Left ventricle myocardium superior (tissue), 1 donor: ENCODE measurements around the gene MAD2L2. TPM values are rescaled to one million over a fixed set of nuclear protein-coding genes. Genes with fewer than 3 reads are reported as not detected.
"Not testable (repeated sequence)": the region's sequence is repeated elsewhere in the genome, so short reads cannot be mapped to it uniquely, and the experiment has no call there.

Experiments used
- ATAC-seq: fragments of 200-7000 bp; cut with Tn5 transposase; one replicate; pipeline ENCODE4 v1.9.1; 2020; ENCODE audit warnings: mild to moderate bottlenecking, moderate library complexity
- DNase-seq: peaks from one replicate; pipeline ENCODE4 v3.0.0-alpha.2; 2020
- intact Hi-C: fragments of 100-400 bp; cut with micrococcal nuclease; formaldehyde crosslinking; loops from one replicate; pipeline ENCODE4 v1.11.0; 2022
- total RNA-seq: library from RNA; stranded (reverse); fragmentation: NEBNext Ultra II Directional; extraction: Animal tissue kit (Norgen Biotek cat#: 25700); gene quantifications from one replicate; pipeline ENCODE4 v1.2.1, GENCODE V29; 2021
- donor health status: DM: no; HTN: yes; CAD: no; lungs with severe emphysema.

MAD2L2 gene
- total RNA-seq, 1 donor from 2014 or later: 21.8 TPM

DNA sequence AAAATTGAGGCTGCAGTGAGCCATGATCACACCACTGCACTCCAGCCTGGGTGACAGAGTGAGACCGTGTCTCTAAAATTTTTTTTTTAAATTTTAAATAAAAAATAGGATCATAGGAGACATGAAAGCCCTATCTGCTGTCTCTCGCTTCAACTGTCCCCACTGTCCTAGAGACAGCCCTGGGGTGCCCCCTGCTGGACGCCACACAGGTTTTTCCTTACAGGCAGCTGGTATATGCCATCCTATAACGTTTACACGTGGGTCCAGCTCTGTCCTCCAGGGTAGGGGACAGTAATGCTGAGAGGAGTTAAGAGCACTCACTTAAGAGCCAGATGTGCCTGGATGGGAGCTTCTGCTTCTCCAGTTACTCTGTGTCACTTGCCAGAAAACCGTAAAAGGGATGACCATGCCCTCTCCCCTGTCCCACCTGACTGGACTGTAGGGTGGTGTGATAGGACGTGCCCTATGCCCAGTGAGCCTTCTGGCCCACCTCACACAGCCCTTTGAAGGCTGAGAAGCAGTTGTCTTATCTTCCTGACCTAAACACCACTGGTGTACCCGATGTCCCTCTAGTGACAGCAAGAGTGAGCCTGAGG, 35.2 kb downstream of the MAD2L2 start:
- DNase-seq: peak; percentile 86
- peak; percentile 42 for ATAC-seq
- intact Hi-C loops: no loop called here

DNA sequence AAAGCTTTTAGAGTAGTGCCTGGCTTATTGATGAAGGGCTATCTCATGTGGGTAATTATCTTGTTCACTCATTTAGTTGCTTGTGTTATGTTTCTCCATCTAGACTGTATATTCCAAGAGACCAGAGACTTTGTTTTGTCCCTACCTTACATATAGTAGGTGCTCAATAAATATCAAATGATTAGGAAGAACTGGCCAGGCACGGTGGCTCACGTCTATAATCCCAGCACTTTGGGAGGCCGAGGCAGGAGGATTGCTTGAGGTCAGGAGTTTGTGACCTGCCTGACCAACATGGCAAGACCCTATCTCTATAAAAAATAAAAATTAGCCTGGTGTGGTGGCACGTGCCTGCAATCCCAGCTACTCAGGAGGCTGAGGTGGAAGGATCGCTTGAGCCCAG, 35.7 kb downstream of the MAD2L2 start:
- ATAC-seq: no peak
- intact Hi-C loops: no loop called here
- no peak for DNase-seq

DNA sequence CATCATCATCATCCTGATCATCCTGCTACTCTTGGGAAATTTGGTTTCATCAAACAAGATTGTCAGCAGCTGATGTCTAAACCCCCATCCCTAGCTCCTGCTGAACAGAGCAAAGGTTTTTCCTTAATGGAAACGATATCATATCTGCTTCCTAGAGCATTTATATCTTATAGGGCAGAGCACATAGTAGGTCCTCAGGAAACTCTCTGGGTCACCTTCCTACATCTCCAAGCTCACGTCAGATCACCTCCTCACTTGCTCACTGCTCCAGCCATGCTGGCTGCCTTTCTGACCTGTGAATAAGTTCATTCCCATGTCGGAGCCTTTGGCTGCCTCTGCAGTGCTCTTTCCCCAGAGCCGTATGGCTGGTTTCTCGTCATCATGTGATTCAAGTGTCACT, 37.2 kb downstream of the MAD2L2 start:
- DNase-seq (no peak), ATAC-seq (no peak)
- intact Hi-C loops: no loop called here

DNA sequence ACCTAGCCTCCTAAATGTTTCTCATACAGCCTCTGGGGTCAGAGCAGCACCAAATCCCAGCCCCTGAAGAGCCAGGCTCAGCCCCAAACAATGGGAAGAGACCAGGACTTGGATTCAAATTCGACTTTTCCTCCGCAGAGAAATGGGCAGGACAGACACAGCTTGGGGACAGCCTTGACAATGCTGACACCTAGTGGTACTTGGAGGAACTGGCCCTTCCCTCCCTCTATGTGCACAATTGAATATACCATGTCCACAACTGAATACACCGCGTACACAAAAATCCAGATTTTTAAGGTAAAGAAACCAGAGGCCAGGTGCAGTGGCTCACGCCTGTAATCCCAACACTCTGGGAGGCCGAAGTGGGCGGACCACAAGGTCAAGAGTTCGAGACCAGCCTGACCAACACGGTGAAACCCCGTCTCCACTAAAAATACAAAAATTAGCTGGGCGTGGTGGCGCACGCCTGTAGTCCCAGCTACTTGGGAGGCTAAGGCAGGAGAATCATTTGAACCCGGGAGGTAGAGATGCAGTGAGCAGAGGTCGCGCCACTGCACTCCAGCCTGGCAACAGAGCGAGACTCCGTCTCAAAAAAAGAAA, 38.4 kb downstream of the MAD2L2 start:
- ATAC-seq: peak; percentile 81
- DNase-seq: peak; percentile 55
- intact Hi-C loops: not testable (repeated sequence)

DNA sequence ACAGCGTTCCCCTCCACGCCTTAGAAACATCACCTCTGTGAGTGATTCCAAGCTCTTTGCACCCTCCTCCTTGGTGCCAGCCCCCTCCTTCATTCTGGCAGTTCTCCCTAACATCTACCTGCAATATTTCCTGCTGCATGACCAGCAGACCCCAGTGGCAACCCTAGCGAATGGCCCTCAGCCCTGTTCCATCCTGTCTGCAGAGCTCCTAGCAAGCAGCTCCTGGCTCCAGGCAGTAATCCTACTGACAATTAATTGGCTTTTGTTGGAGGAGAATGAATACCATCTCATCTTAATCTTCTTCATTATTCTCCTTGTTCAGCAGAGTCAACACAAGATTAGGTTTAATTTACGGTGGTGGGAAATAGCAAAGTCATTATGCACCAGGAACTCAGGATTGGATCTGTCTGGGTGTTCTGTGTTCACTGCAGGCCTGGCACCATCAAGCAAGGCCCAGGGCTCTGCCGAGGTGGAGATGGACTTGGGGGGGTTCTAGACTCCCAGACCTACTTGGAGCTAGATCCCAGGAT, 39.1 kb downstream of the MAD2L2 start:
- no peak for DNase-seq
- intact Hi-C loops: no loop called here
- no peak for ATAC-seq

DNA sequence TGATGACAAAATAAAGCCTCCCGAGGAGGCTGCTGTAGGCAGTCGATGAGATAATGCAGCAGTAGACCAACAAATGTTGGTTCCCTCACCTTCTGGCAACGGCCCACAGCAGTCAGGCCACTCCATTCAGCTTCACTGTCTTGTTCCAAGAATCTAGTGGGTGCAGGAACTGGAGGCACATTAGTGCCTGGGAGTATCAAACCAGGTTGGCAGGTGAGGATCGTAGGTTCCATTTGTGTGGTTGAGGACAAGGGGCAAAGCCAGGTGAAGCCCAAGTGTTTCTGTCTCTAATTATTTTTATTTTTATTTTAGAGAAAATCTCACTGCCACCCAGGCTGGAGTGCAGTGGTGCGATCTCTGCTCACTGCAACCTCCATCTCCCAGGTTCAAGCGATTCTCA, 40.0 kb downstream of the MAD2L2 start:
- intact Hi-C loops: no loop called here
- DNase-seq: no peak
- ATAC-seq: no peak

DNA sequence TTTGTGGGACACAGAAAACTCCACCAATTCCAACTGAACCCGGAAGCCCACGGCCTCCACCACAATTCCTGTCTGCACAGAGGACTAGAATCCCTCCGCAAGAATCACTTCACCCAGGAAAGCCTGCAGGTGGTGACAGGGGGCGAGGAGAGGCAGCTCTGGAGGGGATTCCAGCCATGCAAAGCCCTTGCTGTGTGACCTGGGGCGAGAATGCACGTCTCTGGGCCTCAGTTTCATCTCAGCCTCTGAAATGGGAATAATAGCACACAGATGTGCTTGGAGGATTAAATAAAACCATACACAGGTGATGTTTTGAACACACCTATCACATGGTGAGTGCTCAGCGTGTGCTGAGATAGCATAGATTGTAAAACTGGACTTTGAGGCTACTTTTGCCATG, 40.8 kb downstream of the MAD2L2 start:
- ATAC-seq (no peak), DNase-seq (no peak)
- intact Hi-C loops: no loop called here

DNA sequence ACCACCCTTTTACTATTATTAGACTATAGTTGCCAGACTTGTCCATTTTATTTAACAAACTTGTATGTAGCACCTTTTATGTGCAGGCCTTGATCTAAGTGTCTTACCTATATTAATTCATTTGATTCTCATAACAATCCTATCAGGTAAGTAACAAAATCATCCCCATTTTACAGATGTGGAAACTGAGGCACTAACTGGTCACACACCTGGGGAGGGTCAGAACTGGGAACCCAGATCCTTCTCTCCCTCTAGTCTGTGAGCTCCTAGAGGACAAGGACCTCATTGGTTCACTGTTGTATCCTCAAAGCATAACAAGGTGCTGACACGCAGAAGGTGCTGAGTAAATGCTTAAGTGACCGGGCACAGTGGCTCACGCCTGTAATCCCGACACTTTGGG, 41.6 kb downstream of the MAD2L2 start:
- ATAC-seq (no peak), DNase-seq (no peak)
- intact Hi-C loops: no loop called here

DNA sequence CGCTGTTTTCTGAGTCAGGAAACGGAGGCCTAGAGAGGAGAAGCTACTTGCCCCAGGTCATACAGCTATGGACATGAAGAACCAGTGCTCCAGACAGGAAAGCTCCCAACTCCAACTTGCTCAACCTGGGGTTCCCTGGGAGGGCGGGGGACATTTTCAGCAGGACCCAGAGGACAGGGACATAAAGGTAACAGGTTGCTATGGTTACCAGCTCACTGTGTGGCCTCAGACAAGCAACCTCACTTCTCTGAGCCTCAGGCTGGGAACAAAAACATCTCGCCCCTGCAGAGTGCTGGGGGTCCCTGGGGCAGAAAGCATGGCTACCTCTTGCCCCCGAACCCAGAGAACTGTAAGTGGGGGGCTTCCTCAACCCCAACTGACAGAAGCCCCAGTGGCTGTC, 42.8 kb downstream of the MAD2L2 start:
- DNase-seq: no peak
- intact Hi-C loops: no loop called here
- no peak for ATAC-seq

DNA sequence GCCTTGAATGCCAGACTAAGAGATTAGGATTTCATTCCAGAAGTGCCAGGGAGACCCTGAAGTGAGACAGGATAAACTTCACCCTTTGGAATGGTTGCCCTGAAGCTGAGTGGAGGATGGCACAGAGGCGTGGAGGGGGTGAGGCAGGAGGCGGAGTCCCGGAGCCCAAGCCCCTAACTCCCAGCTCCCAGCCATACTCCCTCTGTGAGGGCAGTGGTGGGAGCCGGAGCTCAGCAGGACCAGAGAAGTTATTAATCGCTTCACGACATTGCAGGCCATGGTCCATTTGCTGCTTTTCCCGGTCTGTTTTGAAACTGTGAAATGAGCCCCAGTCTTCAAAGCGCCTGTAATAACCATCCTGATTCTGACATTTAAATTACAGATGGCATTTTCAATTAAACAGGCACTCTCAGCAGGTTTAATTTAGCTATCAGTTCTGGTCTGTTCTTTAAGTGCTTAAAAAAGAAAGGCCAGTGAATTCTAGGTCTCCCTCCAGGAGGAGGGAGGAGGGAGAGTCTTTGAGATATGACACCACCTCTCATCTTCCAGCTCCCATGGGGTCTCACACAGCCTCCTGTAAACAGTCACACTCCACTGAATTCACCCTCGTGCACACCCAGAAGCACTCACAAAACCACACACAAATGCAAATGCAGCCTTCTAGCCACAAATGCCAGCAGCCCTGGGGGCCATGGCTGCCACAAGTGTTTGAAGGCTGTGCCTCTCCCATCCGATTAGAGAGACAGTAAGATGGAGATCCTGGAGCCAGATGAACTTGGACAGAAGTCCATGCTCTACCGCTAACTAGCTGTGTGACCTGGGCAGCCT, 46.4 kb downstream of the MAD2L2 start:
- DNase-seq (no peak), ATAC-seq (no peak)
- intact Hi-C loops: no loop called here

DNA sequence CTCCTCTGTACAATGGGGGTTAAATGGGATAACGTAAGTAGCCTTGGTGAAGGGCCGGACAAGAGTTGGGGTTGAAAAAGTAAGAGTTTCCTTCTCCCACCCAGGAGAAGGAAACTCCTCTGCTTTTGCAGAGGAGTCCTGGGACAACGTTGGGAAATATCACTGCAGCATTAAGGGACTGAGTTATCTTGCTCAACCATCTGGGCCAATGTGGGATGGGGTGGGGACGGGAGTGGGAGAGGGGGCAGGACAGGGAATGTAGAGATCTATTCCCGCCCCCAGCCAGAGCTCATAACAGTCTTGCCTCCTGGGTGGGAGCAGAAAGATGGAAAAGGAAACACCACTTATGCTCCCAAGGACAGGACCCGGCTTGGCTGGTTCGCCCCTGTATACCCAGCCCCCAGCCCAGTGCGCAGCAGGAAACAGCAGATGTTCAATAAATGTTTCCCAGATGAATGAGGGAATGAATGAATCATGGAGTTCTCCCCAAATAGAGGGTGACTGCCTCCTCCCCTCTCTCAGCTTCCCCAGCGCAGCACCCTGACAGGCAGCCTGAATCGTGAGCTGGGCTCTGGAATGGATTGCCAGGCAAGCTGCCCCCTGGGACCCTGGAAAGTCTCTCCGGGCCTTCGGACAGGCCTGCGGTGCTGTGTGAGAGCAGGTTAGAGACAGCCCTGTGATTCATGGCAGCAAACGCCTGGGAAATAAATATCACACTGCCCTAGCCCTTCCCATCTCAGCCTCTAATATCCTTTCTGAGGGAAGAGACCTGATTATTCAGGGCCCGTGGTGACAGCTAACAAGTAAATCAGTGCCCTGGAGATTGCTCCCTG, 51.5 kb downstream of the MAD2L2 start:
- ATAC-seq: no peak
- DNase-seq: no peak
- intact Hi-C loops: no loop called here

DNA sequence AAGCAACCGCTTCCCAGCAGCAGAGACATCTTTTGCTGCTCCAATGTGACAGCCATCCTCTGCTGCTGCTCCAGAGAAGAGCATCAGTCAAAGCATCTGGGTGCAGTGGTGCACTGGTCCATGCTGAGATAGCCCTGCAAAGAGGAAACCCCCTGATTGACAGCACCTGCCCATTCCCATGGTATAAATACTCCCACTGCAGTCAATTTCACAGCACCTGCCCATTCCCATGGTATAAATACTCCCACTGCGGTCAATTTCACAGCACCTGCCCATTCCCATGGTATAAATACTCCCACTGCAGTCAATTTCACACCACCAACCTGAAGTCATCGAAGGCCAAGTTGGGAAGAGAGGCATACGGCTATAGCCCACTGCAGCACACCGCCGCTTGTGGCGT, 52.2 kb downstream of the MAD2L2 start:
- ATAC-seq (no peak), DNase-seq (no peak)
- intact Hi-C loops: no loop called here

DNA sequence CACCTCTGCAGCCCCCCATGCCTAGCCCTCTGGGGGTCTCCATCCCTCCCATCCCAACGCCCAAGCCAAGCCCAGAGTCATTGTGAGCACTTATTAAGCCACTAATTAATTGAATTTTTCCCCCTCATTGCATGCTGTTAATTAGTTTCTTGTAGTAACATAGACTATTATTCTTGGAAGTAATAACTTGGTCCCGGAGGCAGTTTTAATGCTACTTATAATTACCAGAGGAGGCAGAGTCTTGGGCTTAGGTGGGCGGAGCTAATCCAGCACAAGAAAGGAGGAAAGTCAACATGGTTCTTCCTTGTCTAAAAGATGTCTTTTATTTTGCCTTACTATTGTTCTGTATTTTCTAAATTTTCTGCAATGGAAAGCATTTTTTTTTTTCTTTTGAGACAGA, 54.4 kb downstream of the MAD2L2 start:
- ATAC-seq: no peak
- intact Hi-C loops: no loop called here
- DNase-seq: no peak

Other genes with a start within 250 kb of the MAD2L2 start
- 0.12 TPM for gene DISP3, start 202.0 kb downstream of the MAD2L2 start, total RNA-seq
- gene FBXO2, start 26.7 kb downstream of the MAD2L2 start, total RNA-seq: 3.9 TPM
- 20.4 TPM for gene FBXO44, start 26.3 kb downstream of the MAD2L2 start, total RNA-seq
- gene FBXO6, start 16.9 kb downstream of the MAD2L2 start, total RNA-seq: 11.1 TPM
- gene DRAXIN, start 10.6 kb upstream of the MAD2L2 start, total RNA-seq: 0.05 TPM
- 13.4 TPM for gene AGTRAP, start 55.0 kb upstream of the MAD2L2 start, total RNA-seq
- 2.1 TPM for gene C1orf167, start 81.0 kb upstream of the MAD2L2 start, total RNA-seq
- 37.9 TPM for gene MTHFR, start 124.8 kb upstream of the MAD2L2 start, total RNA-seq
- 15.4 TPM for gene CLCN6, start 125.0 kb upstream of the MAD2L2 start, total RNA-seq
- 5.5 TPM for gene NPPA, start 166.6 kb upstream of the MAD2L2 start, total RNA-seq
- not detected for gene NPPB, start 177.8 kb upstream of the MAD2L2 start, total RNA-seq
- 35.8 TPM for gene KIAA2013, start 245.3 kb upstream of the MAD2L2 start, total RNA-seq